Trophoblast cell (in vitro differentiated cells and primary cell): ENCODE results near the gene PDGFC.

Source experiments
- DNase-seq, 2 donors: peaks; one replicate each; pipeline ENCODE4 v3.0.0-alpha.2; 2016
- H2AFZ ChIP-seq: 2 replicates; pipeline ENCODE4 v1.6.1; 2013; ENCODE audit warnings: low read length, moderate library complexity, mild to moderate bottlenecking; ENCODE audit not compliant: insufficient read depth, poor library complexity
- H2AK5ac ChIP-seq: 2 replicates; pipeline ENCODE4 v1.6.1; 2013; ENCODE audit warnings: mild to moderate bottlenecking, low read length
- H2BK120ac ChIP-seq: 2 replicates; pipeline ENCODE4 v1.6.1; 2013; ENCODE audit warnings: low read length, mild to moderate bottlenecking, moderate library complexity; ENCODE audit not compliant: insufficient read depth, poor library complexity
- H2BK12ac ChIP-seq: 2 replicates; pipeline ENCODE4 v1.6.1; 2013; ENCODE audit warnings: mild to moderate bottlenecking, low read length, moderate library complexity
- H2BK5ac ChIP-seq: 2 replicates; pipeline ENCODE4 v1.6.1; 2013; ENCODE audit warnings: low read length, low read depth, moderate library complexity, mild to moderate bottlenecking; ENCODE audit not compliant: poor library complexity
- H3K14ac ChIP-seq: 2 replicates; pipeline ENCODE4 v1.6.1; 2013; ENCODE audit warnings: mild to moderate bottlenecking, low read length
- H3K18ac ChIP-seq: 2 replicates; pipeline ENCODE4 v1.6.1; 2013; ENCODE audit warnings: mild to moderate bottlenecking, low read length
- H3K23ac ChIP-seq: 2 replicates; pipeline ENCODE4 v1.6.1; 2013; ENCODE audit warnings: low read length
- H3K27ac ChIP-seq: 2 replicates; pipeline ENCODE4 v1.5.1; 2013; ENCODE audit warnings: low read depth, mild to moderate bottlenecking, inconsistent platforms, low read length, moderate library complexity
- H3K27me3 ChIP-seq: 2 replicates; pipeline ENCODE4 v1.6.1; 2013; ENCODE audit warnings: inconsistent platforms, mild to moderate bottlenecking, low read length, moderate library complexity; ENCODE audit not compliant: insufficient read depth
- H3K36me3 ChIP-seq, 2 experiments: 1 replicate in 1 of 2; 2 replicates in 1 of 2; pipeline ENCODE4 v1.6.1; 2013; ENCODE audit warnings: low read length in 2 of 2, mild to moderate bottlenecking in 2 of 2, moderate library complexity in 1 of 2; ENCODE audit not compliant: insufficient read depth in 2 of 2, control insufficient read depth in 1 of 2
- H3K4ac ChIP-seq: 2 replicates; pipeline ENCODE4 v1.6.1; 2013; ENCODE audit warnings: low read depth, mild to moderate bottlenecking, low read length, moderate library complexity
- H3K4me1 ChIP-seq, 2 experiments: 1 replicate in 1 of 2; 2 replicates in 1 of 2; pipeline ENCODE4 v1.6.1; 2013; ENCODE audit warnings: low read length in 2 of 2, mild to moderate bottlenecking in 2 of 2, moderate library complexity in 1 of 2; ENCODE audit not compliant: insufficient read depth in 2 of 2, control insufficient read depth in 1 of 2
- H3K4me2 ChIP-seq: 2 replicates; pipeline ENCODE4 v1.6.1; 2013; ENCODE audit warnings: inconsistent platforms, mild to moderate bottlenecking, low read length, moderate library complexity
- H3K4me3 ChIP-seq: 2 replicates; pipeline ENCODE4 v1.5.1; 2013; ENCODE audit warnings: mild to moderate bottlenecking, low read depth, low read length, inconsistent platforms
- H3K79me1 ChIP-seq: one replicate; pipeline ENCODE4 v1.6.1; 2013; ENCODE audit warnings: low read length
- H3K79me2 ChIP-seq: 2 replicates; pipeline ENCODE4 v1.6.1; 2013; ENCODE audit warnings: low read length, mild to moderate bottlenecking; ENCODE audit not compliant: control insufficient read depth, insufficient read depth, poor library complexity
- H3K9ac ChIP-seq: 2 replicates; pipeline ENCODE4 v1.6.1; 2013; ENCODE audit warnings: mild to moderate bottlenecking, low read length
- H3K9me3 ChIP-seq: 2 replicates; pipeline ENCODE4 v1.6.1; 2013; ENCODE audit warnings: low read depth, mild to moderate bottlenecking, control low read depth, inconsistent platforms, low read length; ENCODE audit not compliant: insufficient read depth
- H4K12ac ChIP-seq: 2 replicates; pipeline ENCODE4 v1.6.1; 2013; ENCODE audit warnings: low read depth, mild to moderate bottlenecking, low read length, moderate library complexity
- H4K8ac ChIP-seq: 2 replicates; pipeline ENCODE4 v1.6.1; 2013; ENCODE audit warnings: low read depth, mild to moderate bottlenecking, low read length, moderate library complexity
- H4K91ac ChIP-seq: one replicate; pipeline ENCODE4 v1.6.1; 2013; ENCODE audit warnings: low read depth, mild to moderate bottlenecking, low read length, moderate library complexity
- whole genome bisulfite sequencing: extraction: QIAGEN DNeasy Blood & Tissue Kit; methylation state at CpG from one replicate; pipeline ENCODE4 v1.1.7; 2013; ENCODE audit warnings: missing lambda C conversion rate; ENCODE audit not compliant: insufficient read length, insufficient coverage; ENCODE audit errors: extremely low coverage; 5-methylcytosine and 5-hydroxymethylcytosine counted together

Gene PDGFC

DNA sequence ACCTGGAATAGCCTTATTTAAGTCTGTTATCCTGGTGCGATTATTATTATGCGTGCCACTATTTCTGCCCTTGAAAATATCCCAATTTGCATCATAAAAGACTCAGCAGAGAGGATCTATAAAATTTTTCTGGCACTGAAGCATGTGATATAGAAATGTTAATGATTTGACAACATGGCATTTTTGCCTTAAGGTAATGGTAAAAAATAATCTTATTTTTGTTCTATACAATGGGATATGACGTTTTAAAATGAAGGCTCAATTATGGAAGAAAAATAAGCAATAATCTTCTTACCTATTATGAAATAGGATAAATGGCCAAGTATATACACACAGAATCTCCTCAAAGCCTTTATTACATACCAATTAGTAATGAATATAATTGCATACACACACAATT is 113.5 kb downstream of the PDGFC start:
- no CpG with 5 or more reads among the region's 3 CpGs for WGBS
- H3K18ac ChIP-seq = no peak overlapping the region

DNA sequence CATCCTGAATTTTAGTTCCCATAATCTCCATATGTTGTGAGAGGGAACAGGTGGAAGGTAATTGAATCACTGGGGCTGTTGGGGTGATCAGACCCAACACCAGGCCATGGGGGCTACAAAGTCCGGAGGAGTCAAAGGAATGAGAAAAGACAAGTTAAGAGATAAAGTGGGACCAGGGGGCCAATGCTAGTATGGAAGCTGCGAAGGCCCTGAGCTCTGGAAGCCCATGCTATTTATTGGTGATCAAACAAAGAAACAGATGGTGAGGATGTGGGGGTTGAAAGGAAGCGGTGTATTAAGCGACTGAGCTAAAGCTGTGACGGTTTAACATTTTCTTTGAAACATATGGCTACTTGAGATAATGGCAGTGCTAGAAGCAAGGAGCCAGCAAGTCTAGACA is 132.8 kb downstream of the PDGFC start:
- no peak overlapping the region for H3K4me3 ChIP-seq
- no peaks in the 10 kb centered on the region for H3K27me3 ChIP-seq
- H3K4me1 ChIP-seq = no peaks in the 10 kb centered on the region
- H3K36me3 ChIP-seq = peaks cover 0 to 6% of the 10 kb centered on the region in 2 experiments
- H2BK5ac ChIP-seq = no peak overlapping the region
- H2BK120ac ChIP-seq = no peak overlapping the region
- no peak overlapping the region for H3K23ac ChIP-seq
- no peak overlapping the region for H3K27ac ChIP-seq
- peaks cover 7% of the 10 kb centered on the region for H3K9me3 ChIP-seq
- H2AFZ ChIP-seq = no peak overlapping the region
- no peak overlapping the region for H3K4ac ChIP-seq
- no peak overlapping the region for H2AK5ac ChIP-seq
- no CpG with 5 or more reads among the region's 5 CpGs for WGBS
- no peak overlapping the region for H3K18ac ChIP-seq
- no peak overlapping the region for H3K14ac ChIP-seq
- H4K12ac ChIP-seq = no peak overlapping the region
- H2BK12ac ChIP-seq = no peak overlapping the region
- no peak for DNase-seq
- no peak overlapping the region for H3K4me2 ChIP-seq
- no peak overlapping the region for H4K91ac ChIP-seq
- H3K79me1 ChIP-seq = no peaks in the 10 kb centered on the region
- no peaks in the 10 kb centered on the region for H3K79me2 ChIP-seq
- H4K8ac ChIP-seq = no peak overlapping the region
- no peak overlapping the region for H3K9ac ChIP-seq

More for the DNA sequence above, 113.5 kb downstream of the PDGFC start:
- no peak overlapping the region for H3K27ac ChIP-seq
- H4K8ac ChIP-seq = no peak overlapping the region
- no peak overlapping the region for H2AK5ac ChIP-seq
- no peak overlapping the region for H2AFZ ChIP-seq
- no peaks in the 10 kb centered on the region for H3K79me1 ChIP-seq
- H3K23ac ChIP-seq = no peak overlapping the region
- H3K27me3 ChIP-seq = no peaks in the 10 kb centered on the region
- H3K9ac ChIP-seq = no peak overlapping the region
- no peak overlapping the region for H3K4me3 ChIP-seq
- H3K4me2 ChIP-seq = no peak overlapping the region
- no peak overlapping the region for H4K91ac ChIP-seq
- no peak overlapping the region for H3K4ac ChIP-seq
- H3K79me2 ChIP-seq = no peaks in the 10 kb centered on the region
- no peak for DNase-seq
- no peak overlapping the region for H2BK5ac ChIP-seq
- H3K36me3 ChIP-seq = no peaks in the 10 kb centered on the region
- H2BK120ac ChIP-seq = no peak overlapping the region
- no peaks in the 10 kb centered on the region for H3K4me1 ChIP-seq
- no peak overlapping the region for H2BK12ac ChIP-seq
- H3K14ac ChIP-seq = no peak overlapping the region
- no peaks in the 10 kb centered on the region for H3K9me3 ChIP-seq
- H4K12ac ChIP-seq = no peak overlapping the region

- no peak overlapping the region for H2BK120ac ChIP-seq
- H2AFZ ChIP-seq = no peak overlapping the region
- H3K9me3 ChIP-seq = peaks cover 7% of the 10 kb centered on the region
- no peaks in the 10 kb centered on the region for H3K79me2 ChIP-seq
- H4K91ac ChIP-seq = no peak overlapping the region
- H2BK12ac ChIP-seq = no peak overlapping the region
- peaks cover 0 to 6% of the 10 kb centered on the region in 2 experiments for H3K36me3 ChIP-seq
- no peak overlapping the region for H2BK5ac ChIP-seq
- H3K4ac ChIP-seq = no peak overlapping the region
- H4K8ac ChIP-seq = no peak overlapping the region
- no peaks in the 10 kb centered on the region for H3K27me3 ChIP-seq
- H4K12ac ChIP-seq = no peak overlapping the region
- no peaks in the 10 kb centered on the region for H3K4me1 ChIP-seq
- no peak overlapping the region for H3K4me2 ChIP-seq
- no peak overlapping the region for H3K9ac ChIP-seq
- no peak overlapping the region for H2AK5ac ChIP-seq
- no CpG with 5 or more reads among the region's 2 CpGs for WGBS
- no peak for DNase-seq
- H3K23ac ChIP-seq = no peak overlapping the region
- no peak overlapping the region for H3K27ac ChIP-seq
- H3K18ac ChIP-seq = no peak overlapping the region
- H3K4me3 ChIP-seq = no peak overlapping the region
- H3K14ac ChIP-seq = no peak overlapping the region
- no peaks in the 10 kb centered on the region for H3K79me1 ChIP-seq
These were observed 133.8 kb downstream of the PDGFC start for GRCh38 chr4:156837625-156838345.

- Histone ChIP-seq H3K27me3 (no peaks in the 10 kb centered on the region), H3K4me2 (no peak overlapping the region)
These were observed 138.7 kb downstream of the PDGFC start for GRCh38 chr4:156832886-156833285.

More at GRCh38 chr4:156832886-156833285, 138.7 kb downstream of the PDGFC start:
- Histone ChIP-seq H3K79me2 (no peaks in the 10 kb centered on the region), H2BK5ac (no peak overlapping the region), H3K9me3 (no peaks in the 10 kb centered on the region), H3K79me1 (no peaks in the 10 kb centered on the region), H2AK5ac (no peak overlapping the region), H3K18ac (no peak overlapping the region), H3K4ac (no peak overlapping the region), H4K91ac (no peak overlapping the region), H3K23ac (no peak overlapping the region), H3K4me3 (no peak overlapping the region), H3K9ac (no peak overlapping the region), H3K14ac (no peak overlapping the region), H2BK12ac (no peak overlapping the region), H3K27ac (no peak overlapping the region), H3K36me3 (no peaks in the 10 kb centered on the region), H4K8ac (no peak overlapping the region), H2AFZ (no peak overlapping the region), H4K12ac (no peak overlapping the region), H3K4me1 (no peaks in the 10 kb centered on the region), H2BK120ac (no peak overlapping the region)
- no peak for DNase-seq
- WGBS = no CpG with 5 or more reads among the region's 3 CpGs
